ENCODE results near the gene MAPT.

GRCh38 chr17:45979137-45979536, 84.8 kb downstream of the MAPT start:
- TF ChIP-seq CTCF (IDR thresholded peaks at IDR 0.05; ENCODE audit: low read depth, low read length): no peak
- no peak for TF ChIP-seq POLR2A (IDR thresholded peaks at IDR 0.05; ENCODE audit: extremely low read depth, insufficient read length)
- no peak for TF ChIP-seq MAX (IDR thresholded peaks at IDR 0.05; ENCODE audit: low read depth, low read length)

All from NB4 (cell line).